GM19397 (cell line): ENCODE data around the gene TEKT2.

Experiments used
- ATAC-seq: cut with Tn5 transposase; IDR thresholded peaks from one replicate; pipeline ENCODE4 v1.9.1; 2021; ENCODE audit warnings: mild to moderate bottlenecking, moderate library complexity; ENCODE audit not compliant: unreplicated experiment

Gene TEKT2, protein sequence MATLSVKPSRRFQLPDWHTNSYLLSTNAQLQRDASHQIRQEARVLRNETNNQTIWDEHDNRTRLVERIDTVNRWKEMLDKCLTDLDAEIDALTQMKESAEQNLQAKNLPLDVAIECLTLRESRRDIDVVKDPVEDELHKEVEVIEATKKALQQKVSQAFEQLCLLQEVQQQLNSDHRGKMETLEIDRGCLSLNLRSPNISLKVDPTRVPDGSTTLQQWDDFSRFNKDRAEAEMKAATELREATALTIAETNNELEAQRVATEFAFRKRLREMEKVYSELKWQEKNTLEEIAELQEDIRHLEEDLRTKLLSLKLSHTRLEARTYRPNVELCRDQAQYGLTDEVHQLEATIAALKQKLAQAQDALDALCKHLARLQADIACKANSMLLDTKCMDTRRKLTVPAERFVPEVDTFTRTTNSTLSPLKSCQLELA

DNA sequence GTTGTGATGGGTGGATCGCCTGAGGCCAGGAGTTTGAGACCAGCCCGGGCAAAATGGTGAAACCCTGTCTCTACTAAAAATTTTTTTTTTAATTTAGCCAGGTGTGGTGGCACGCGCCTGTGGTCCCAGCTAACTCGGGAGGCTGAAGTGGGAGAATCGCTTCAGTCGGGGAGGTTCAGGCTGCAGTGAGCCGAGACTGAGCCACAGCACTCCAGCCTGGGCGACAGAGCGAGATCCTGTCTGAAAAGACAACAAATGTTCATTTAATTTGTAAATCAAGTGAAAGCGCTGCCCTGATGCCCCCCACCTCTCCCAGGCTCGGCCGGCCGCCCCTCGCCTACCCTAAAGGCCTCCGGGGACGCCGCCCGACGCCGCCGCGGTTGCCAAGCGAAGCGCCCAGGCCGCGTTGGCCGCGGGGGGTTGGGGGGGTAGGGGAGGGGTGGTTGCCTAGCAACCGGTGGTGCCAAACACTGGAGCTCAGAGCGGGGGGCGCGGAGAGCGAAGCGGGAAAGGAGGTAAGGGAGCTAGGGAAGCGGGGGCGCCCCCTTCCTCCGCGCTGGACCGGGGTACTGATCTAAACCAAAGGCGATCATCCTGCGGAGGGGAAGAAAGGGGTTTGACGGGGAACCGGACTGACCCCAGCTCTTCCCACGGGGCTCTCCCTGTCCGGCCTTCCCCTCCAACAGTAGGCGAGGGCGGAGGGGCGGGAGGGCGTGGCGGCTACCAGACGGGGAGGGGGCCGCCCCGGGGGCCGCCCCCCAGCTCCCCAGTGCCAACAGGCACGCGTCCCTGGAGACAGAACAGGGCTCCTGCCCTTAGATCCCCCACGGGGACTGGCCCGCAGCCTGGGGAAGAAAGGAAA, at the start of gene TEKT2:
TEKT2 (plus strand) TSS at position 460 of the 862 bp plus-strand sequence. CDS start 828 bp downstream, outside the sequence.
- ATAC-seq, result no peak

DNA sequence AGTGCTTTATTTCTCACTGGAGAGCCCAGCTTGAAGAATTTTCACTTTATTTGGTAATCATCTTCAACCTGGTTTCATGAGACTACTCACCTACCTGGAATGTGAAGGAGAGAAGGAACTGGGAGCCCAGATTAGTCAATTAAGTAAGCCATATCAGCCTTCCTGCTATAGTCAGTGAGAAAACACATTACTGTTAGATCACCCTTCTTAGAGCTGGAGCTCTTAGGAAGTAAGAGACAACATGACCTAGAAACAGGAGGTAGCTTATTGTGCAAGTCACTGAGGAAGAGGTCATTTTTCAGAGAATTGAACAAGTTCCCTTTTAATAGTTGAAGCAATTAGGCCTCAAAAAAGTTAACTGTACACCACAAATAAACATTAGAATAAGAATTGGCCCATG, 49.2 kb upstream of the TEKT2 start:
- ATAC-seq, result no peak

DNA sequence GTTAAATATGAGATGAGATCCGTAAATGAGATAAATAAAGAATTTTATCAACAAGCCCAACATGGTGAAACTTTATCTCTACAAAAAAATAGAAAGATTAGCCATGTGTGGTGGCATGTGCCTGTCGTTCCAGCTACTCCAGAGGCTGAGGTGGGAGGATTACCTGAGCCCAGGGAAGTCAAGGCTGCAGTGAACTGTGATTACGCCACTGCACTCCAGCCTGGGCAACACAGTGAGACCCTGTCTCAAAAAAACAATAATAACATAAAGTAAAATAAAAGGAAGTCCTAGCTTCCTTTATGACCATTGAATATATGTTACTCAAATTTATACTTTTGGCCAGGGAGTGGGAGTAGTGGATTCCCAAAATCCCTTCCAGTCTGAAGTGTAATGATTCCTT, 48.7 kb upstream of the TEKT2 start:
- ATAC-seq, result no peak

DNA sequence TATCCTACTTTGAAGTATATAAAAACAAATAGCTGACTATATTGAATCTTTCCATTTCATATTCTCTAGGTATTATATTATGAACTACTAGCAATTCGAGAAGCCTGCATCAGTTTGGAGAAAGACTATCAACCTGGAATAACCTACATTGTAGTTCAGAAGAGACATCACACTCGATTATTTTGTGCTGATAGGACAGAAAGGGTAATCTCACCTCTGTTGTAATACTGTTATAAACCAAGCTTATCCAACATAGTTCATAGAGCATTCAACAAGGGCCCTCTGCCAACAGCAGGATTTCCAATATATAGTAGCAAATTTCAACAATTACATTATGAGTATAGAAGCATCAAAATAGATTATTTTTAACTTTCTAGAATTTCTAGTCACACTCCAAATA, 43.7 kb upstream of the TEKT2 start:
- ATAC-seq, result no peak

DNA sequence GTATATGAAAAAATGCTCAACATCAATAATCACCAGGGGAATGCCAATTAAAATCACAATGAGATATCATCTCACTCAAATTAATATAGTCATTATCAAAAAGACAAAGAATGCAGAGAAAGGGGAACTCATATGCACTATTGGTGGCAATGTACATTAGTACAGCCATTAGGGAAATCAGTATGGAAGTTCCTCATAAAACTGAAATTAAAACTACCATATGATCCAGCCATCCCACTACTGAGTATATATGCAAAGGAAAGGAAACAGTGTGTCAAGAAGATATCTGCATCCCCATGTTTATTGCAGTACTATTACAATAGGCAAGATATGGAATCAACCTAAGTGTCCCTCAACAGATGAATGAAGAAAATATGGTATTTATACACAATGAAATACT, 32.1 kb upstream of the TEKT2 start:
- ATAC-seq, result no peak

DNA sequence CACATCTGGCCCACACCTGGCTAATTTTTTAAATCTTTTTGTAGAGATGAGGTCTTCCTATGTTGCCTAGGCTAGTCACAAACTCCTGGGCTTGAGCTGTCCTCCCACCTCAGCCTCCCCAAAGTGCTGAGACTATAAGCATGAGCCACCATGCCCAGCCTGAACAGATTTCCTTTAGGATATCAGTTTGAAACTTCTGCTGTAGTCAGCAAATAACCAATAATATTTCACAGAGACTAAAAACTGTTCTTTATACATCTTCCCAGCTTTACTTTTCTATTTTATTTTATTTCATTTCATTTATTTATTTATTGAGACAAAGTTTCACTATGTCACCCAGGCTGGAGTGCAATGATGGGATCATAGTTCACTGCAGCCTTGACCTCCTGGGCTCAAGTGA, 29.9 kb upstream of the TEKT2 start:
- ATAC-seq, result no peak

DNA sequence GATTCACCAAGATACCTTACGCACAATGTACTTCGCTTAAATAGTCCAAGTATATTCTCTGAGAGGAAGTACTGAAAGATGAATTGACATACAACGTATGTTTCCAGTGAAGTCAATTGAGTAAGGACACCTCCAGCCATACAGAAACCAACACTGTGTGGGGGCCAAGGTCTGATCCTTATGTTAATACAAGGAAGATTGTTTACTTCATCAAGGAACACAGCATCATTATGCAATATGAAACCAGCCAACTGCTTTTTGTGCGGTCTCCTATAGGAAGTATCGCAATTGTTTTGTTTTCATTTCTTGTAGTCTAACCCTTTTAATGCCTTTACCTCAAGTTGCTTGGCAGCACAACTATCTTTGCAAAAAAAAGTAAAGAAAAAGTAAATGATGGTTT, 28.2 kb upstream of the TEKT2 start:
- ATAC-seq, result no peak

DNA sequence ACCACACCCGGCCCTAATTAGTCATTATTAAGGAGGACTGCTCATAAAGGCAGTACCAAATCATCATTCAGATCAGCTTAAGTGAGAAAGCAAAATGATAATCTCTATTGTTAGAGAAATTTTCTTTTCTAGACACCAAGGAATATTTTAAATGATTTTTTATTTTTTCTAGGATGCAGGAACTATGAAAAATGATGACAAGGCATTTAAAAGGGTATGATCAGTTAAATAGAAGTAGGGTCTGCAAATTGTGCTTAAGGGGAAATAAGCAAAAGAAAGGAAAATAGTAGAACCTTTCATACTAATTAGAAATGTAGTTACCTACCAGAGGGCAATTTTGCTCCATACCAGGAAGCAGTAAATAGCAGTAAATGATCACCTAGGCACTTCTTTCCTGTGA, 21.6 kb upstream of the TEKT2 start:
- no peak for ATAC-seq

DNA sequence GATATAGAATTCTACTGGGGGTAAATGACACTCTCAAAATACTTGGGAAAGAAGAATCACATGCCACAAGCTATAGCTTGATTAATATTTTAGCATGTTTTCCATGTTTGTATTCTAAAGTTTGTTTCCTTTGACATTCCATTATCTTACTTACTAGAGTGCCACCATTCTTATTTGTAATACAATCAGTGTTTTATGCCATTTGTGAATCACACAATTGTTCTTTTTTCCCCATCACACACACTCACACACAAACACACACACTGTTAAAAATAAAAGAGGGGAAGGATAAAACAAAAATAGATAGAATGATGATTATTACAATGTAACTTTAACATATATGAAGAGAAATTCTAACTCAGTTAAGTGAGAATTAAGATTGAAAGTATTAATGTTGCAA, 16.0 kb upstream of the TEKT2 start:
- no peak for ATAC-seq

DNA sequence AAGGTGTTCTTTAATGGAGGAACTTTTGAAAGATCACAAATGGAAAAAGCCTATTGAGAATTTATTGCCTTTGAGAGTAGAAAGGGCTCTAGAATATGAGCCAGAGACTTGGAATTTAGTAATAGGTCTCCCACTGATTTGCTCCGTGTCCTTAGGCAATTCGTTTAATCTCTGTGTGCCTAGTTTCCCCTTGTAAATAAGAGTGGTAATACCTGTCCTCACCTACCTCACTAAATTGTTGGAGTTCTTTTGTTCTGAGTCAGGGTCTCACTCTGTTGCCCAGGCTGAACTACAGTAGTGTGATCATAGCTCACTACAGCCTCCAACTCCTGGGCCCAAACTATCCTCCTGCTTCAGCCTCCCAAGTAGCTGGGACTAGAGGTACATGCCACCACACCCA, 15.0 kb upstream of the TEKT2 start:
- no peak for ATAC-seq

DNA sequence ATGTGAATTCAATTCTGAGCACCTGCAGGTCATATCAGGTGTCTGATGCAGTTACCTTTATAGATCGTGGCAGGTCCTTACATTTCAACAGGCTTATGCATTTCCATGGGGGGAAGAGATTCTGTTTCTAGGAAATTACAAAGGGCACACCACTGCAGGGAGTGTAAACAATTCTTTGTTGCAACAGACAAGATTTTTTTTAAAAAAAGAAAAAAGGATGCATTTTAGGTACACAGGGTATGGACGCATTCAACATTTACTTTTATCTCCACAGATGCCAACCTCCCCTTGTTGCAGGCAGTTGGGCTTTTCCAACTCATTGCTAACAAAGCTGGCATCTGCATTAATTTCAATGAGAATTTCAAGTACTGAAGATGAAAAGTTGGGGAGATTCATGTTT, 13.5 kb upstream of the TEKT2 start:
- no peak for ATAC-seq

DNA sequence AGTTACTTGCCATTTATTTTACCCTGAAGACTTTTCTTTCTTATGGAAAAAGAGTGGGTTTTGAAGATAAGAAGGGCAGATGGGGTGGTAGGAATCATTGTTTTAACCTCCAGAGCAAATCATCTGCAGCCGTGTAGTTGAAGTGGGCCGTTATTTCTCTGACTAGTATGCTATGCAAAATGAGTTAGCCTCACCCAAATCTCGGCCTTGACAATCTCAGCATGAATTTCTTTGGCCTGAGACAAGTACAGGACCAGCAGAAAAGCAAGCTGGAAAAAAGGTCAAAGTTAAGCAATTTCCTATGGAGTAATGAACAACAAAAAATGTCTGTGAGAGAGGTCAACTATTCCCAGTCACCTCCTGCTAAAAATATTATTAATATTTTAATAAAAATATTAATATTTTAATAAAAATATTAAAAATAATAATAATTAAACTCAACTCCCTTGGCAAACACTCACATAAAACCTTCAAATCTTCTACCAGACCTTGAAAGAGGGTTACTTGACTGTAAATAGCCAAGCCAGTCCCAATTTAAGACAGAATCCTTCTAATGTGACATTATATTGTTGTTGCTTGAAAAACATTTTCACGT, 6.8 kb upstream of the TEKT2 start:
- ATAC-seq, result no peak

DNA sequence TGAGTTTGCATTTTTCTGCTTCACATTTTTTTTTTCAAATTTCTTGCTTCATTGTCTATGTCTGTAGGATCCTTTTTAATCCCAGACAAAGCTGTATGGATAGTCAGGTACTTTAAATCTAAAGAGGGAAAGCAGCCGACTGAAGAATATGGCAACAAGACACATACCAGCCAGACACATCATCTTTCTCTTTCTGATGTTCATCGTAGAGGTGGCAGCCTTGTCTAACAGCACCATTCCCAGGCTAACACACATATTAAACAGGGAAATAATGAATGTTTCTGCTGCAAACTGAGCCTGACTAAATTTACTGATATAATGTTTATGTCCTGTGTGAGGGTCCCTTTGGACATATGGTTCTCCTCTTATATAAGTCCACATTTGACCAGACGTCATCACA, 3.7 kb upstream of the TEKT2 start:
- ATAC-seq, result no peak

DNA sequence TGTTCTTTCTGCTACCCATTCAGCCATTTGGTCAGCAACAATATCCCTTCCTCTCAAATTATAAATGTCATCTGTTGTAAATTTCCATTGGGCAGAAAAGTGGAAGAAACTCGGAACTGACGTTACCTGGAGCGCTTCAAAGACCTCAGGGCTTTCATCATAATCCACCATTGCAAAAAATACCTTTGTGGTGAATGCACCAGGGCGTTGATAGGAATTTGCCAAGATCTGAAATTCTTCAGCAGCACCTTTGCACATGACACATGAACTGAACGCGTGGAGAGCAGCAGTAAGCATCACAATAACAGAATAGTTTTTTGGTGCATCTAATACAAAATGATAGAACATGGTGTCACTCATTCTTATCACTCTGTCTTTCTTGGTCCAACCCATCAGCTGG, 3.1 kb upstream of the TEKT2 start:
- no peak for ATAC-seq

DNA sequence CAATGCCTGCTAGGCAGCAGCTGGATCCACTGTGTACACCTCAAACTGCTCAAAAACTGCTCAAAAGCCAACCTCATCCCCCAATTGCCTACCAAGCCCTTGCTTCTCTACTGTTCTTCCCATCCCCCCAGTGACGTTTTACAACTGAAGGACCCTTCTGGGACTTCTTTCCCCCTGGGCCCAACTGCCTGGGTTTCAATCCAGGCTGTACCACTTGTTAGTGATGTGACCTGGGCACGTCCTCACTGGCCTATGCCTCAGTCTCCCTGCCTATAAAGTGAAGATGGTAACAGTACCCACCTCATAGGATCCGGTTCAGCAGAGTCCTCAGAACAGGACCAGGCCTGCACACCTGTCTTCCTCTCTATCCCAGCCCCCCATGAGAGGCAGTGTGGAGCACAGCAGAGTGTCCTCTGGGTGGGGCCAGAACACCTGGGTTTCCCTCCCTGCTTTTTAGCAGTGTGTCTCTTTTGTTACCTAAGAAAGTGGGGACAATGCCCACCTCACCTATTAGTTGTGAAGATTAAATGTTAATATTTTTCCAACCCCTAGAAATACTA, 1.9 kb upstream of the TEKT2 start:
- ATAC-seq, result no peak

DNA sequence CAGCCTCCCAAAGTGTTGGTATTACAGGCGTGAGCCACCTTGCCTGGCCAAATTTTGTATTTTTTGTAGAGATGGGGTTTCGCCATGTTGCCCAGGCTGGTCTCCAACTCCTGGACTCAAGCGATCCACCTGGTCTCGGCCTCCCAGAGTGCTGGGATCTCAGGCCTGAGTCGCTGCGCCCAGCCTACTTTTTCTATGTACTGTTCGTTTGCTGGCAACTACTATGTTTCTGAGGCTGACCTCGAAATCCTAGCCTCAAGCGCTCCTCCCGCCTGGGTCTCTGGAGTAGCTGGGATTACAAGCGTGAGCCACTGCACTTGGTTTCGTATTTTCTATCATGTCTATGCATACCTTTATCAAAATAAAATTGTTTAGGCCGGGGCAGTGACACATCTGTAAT, 675 bp upstream of the TEKT2 start:
- ATAC-seq, result no peak

DNA sequence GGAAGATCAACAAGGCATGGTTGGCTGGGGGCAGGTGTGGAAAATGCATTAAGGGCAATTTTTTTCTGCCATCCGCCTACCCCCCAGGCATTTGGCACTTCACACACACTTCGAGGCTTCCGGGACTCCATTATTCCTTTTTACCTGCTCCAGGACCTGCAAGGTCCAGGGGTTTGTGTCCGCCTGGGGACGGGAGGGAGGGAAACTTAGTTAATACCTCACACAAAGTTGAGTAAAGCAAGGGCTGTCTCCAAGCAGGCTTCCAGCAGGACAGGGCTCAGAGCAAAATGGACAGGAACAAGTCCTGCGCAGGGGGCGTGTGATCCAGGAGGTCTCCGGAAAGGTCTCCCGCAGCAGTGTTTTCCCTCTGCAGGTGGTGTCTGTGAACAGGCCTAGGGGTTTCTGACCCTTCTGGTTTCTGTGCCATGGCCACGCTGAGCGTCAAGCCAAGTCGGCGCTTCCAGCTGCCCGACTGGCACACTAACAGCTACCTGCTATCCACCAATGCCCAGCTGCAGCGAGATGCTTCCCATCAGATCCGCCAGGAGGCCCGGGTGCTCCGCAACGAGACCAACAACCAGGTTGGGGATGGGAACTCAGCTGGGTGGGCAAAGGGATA, 712 bp downstream of the TEKT2 start:
- no peak for ATAC-seq

DNA sequence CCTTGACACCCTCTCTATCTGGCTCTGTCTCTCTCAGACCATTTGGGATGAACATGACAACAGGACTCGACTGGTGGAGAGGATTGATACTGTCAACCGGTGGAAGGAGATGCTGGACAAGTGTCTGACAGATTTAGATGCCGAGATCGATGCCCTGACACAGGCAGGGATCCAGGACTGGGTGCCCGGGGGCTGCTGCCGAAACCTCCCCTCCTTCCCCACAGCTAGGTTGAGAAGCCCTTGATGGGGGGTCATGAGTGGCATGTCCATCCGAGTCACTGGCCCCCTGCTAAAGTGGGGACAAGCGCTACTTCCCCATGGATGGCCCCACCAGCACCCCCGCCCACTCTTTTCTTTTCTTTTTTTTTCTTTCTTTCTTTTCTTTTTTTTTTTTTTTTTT, 1.2 kb downstream of the TEKT2 start:
- ATAC-seq, result no peak

DNA sequence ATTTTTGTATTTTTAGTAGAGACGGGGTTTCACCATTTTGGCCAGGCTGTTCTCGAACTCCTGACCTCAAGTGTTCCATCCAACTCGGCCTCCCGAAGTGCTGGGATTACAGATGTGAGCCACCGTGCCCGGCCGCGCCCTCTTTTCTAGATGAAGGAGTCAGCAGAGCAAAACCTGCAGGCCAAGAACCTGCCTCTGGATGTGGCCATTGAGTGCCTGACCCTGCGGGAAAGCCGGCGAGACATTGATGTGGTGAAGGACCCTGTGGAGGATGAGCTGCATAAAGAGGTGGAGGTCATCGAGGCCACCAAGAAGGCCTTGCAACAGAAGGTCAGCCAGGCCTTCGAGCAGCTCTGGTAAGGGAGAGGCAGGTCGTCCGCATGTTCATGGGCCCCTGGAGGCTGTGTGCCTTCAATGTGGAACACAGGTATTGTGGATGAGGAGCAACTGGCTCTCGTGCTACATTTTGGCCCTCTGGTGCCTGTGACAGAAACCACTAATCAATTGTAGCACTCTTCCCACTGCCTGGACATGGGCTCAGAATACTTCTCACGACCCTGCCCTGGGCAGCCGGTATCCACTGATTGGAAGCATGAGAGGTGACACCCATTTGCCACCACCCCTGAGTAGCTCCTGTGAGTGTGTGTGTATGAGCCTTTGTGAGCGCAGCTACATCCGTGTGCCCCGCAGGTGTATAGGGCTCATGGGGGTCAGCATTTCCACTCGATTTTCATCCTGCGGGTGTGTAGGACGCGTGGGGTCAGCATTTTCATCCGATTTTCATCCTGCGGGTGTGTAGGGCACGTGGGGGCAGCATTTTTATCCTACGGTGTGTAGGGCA, 2.0 kb downstream of the TEKT2 start:
- ATAC-seq, result no peak
